CD14-positive monocyte (primary cell): ENCODE measurements around the gene NUS1. TPM values are rescaled to one million over a fixed set of nuclear protein-coding genes. Genes with fewer than 3 reads are reported as not detected.

Experiments
- DNase-seq, 3 donors: peaks; one replicate each; pipeline ENCODE4 v3.0.0-alpha.2; 2011 to 2022
- H2AFZ ChIP-seq: 2 replicates; pipeline ENCODE4 v1.6.0; 2012; ENCODE audit warnings: mild to moderate bottlenecking, low read depth, low read length, inconsistent platforms; ENCODE audit not compliant: insufficient read depth, poor library complexity, severe bottlenecking
- H3K27ac ChIP-seq, 2 donors: 1 replicate in 1 of 2; 2 replicates in 1 of 2; pipeline ENCODE4 v1.5.1; 2012 to 2013; ENCODE audit warnings: low read length in 2 of 2, control low read depth in 1 of 2, inconsistent platforms in 1 of 2, low read depth in 1 of 2, mild to moderate bottlenecking in 1 of 2
- H3K27me3 ChIP-seq, 2 donors: one replicate each; pipeline versions ENCODE4 v1.6.0 to v1.6.1; 2011 to 2013; ENCODE audit warnings: low read length in 2 of 2; ENCODE audit not compliant: control insufficient read depth in 2 of 2, insufficient read depth in 2 of 2
- H3K36me3 ChIP-seq, 2 donors: replicated peaks in 1 of 2; 1 replicate in 1 of 2; 2 replicates in 1 of 2; pipeline versions ENCODE4 v1.5.1 to v1.6.1; 2012 to 2013; ENCODE audit warnings: low read length in 2 of 2, control low read depth in 1 of 2, inconsistent platforms in 1 of 2, mild to moderate bottlenecking in 1 of 2; ENCODE audit not compliant: insufficient read depth in 2 of 2, control insufficient read depth in 1 of 2
- H3K4me1 ChIP-seq, 2 donors: 1 replicate in 1 of 2; 2 replicates in 1 of 2; pipeline versions ENCODE4 v1.5.1 to v1.6.1; 2012 to 2013; ENCODE audit warnings: low read length in 2 of 2, control low read depth in 1 of 2, inconsistent platforms in 1 of 2, mild to moderate bottlenecking in 1 of 2, moderate library complexity in 1 of 2; ENCODE audit not compliant: insufficient read depth in 2 of 2, control insufficient read depth in 1 of 2
- H3K4me2 ChIP-seq: replicated peaks from 2 replicates; pipeline ENCODE3; 2012; ENCODE audit warnings: low read length, moderate library complexity, mild to moderate bottlenecking; ENCODE audit not compliant: poor library complexity, severe bottlenecking; ENCODE audit errors: extremely low read depth
- H3K4me3 ChIP-seq, 3 experiments: fragments of 200-600 bp in 1 of 3; sonication (generic) in 1 of 3; replicated peaks in 1 of 3; 1 replicate in 2 of 3; 2 replicates in 1 of 3; pipeline ENCODE4 v1.5.1; 2011 to 2013; ENCODE audit warnings: low read length in 3 of 3, mild to moderate bottlenecking in 3 of 3, control low read depth in 2 of 3, low read depth in 2 of 3, inconsistent platforms in 1 of 3, moderate library complexity in 1 of 3
- H3K79me2 ChIP-seq: 2 replicates; pipeline ENCODE4 v1.6.0; 2012; ENCODE audit warnings: mild to moderate bottlenecking, control low read depth, inconsistent platforms, low read length, moderate library complexity; ENCODE audit not compliant: insufficient read depth
- H3K9ac ChIP-seq: 2 replicates; pipeline ENCODE4 v1.6.0; 2017; ENCODE audit warnings: low read length, mild to moderate bottlenecking; ENCODE audit not compliant: insufficient read depth, poor library complexity, severe bottlenecking
- H3K9me3 ChIP-seq, 2 donors: replicated peaks in 1 of 2; 1 replicate in 1 of 2; 2 replicates in 1 of 2; pipeline versions ENCODE4 v1.5.1 to v1.6.1; 2012 to 2013; ENCODE audit warnings: low read length in 2 of 2, control low read depth in 1 of 2; ENCODE audit not compliant: control insufficient read depth in 1 of 2, insufficient read depth in 1 of 2
- H4K20me1 ChIP-seq: 2 replicates; pipeline ENCODE4 v1.6.0; 2012; ENCODE audit warnings: mild to moderate bottlenecking, low read length, control low read depth, moderate library complexity; ENCODE audit not compliant: insufficient read depth
- H3K27ac Mint-ChIP-seq, 7 donors: one replicate each; pipeline ENCODE4 v1.8.0; 2020; ENCODE audit warnings: mild to moderate bottlenecking in 7 of 7, mixed read lengths in 7 of 7, moderate library complexity in 6 of 7, inconsistent platforms in 2 of 7
- H3K27me3 Mint-ChIP-seq, 3 donors: one replicate each; pipeline ENCODE4 v1.8.0; 2021 to 2022; ENCODE audit warnings: low read depth in 3 of 3, mild to moderate bottlenecking in 3 of 3, mixed read lengths in 3 of 3, moderate library complexity in 3 of 3, inconsistent platforms in 1 of 3
- H3K36me3 Mint-ChIP-seq, 2 donors: one replicate each; pipeline ENCODE4 v1.8.0; 2020; ENCODE audit warnings: mixed read lengths in 2 of 2, inconsistent platforms in 1 of 2, mild to moderate bottlenecking in 1 of 2
- H3K4me1 Mint-ChIP-seq: one replicate; pipeline ENCODE4 v1.8.0; 2020; ENCODE audit warnings: mild to moderate bottlenecking, mixed read lengths
- H3K4me3 Mint-ChIP-seq, 2 donors: one replicate each; pipeline ENCODE4 v1.8.0; 2020; ENCODE audit warnings: mild to moderate bottlenecking in 2 of 2, mixed read lengths in 2 of 2, moderate library complexity in 1 of 2
- H3K9me3 Mint-ChIP-seq, 7 donors: one replicate each; pipeline ENCODE4 v1.8.0; 2020 to 2022; ENCODE audit warnings: mixed read lengths in 7 of 7, mild to moderate bottlenecking in 6 of 7, moderate library complexity in 6 of 7, inconsistent platforms in 2 of 7
- CTCF ChIP-seq: fragments of 200-600 bp; IDR thresholded peaks from one replicate; pipeline ENCODE4 v1.8.0; 2022; ENCODE audit warnings: antibody characterized with exemption, mild to moderate bottlenecking
- WGBS: methylation state at CpG from one replicate; pipeline ENCODE4 v1.1.5; 2013; ENCODE audit warnings: missing lambda C conversion rate; ENCODE audit not compliant: insufficient coverage; 5-methylcytosine and 5-hydroxymethylcytosine counted together
- intact Hi-C, 2 donors: fragments of 100-400 bp; cut with micrococcal nuclease; formaldehyde crosslinking; loops; one replicate each; pipeline versions ENCODE4 v1.15.0 to v1.15.1; 2023
- polyA plus RNA-seq, 3 donors: library from polyadenylated mRNA; depleted of rRNA in 1 of 3; unstranded in 2 of 3; stranded (reverse) in 1 of 3; fragments of 300-500 nt in 2 of 3; fragments of >200 nt in 1 of 3; fragmentation: Illumina TruSeq in 2 of 3; gene quantifications; 1 replicate in 2 of 3; 2 replicates in 1 of 3; pipeline ENCODE4 v1.2.3, GENCODE V29; 2012 to 2021

Gene NUS1
- polyA plus RNA-seq, 3 donors = 8.7 to 16.8 (median 15.6) TPM

DNA sequence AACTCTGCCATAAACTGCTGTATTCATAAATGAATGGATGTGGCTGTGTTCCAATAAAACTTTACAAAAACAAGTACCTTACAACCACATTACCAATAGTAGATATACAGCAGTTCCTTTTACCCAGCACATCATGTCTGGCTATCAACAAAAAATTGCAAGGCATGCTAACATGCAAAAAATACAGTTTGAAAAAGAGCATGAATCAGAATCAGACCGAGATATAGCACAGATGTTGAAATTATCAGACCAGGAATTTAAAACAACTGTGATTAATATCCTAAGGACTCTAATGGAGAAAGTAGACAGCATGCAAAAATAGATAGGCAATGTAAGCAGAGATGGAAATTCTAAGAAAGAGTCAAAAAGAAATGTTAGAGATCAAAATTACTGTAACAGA, 8.4 kb upstream of the NUS1 start:
- Mint-ChIP-seq H3K27ac (no peak overlapping the region), H3K4me3 (no peak overlapping the region), H3K4me1 (no peaks in the 10 kb centered on the region), H3K9me3 (peaks cover 0 to 3% (median 0%) of the 10 kb centered on the region in 7 donors), H3K36me3 (no peaks in the 10 kb centered on the region), H3K27me3 (no peaks in the 10 kb centered on the region)
- Histone ChIP-seq H3K4me3 (no peak overlapping the region), H3K9me3 (no peaks in the 10 kb centered on the region), H3K79me2 (no peaks in the 10 kb centered on the region), H3K4me2 (no peak overlapping the region), H3K27ac (no peak overlapping the region), H3K36me3 (no peaks in the 10 kb centered on the region), H3K9ac (no peak overlapping the region), H3K27me3 (no peaks in the 10 kb centered on the region), H3K4me1 (no peaks in the 10 kb centered on the region), H4K20me1 (no peaks in the 10 kb centered on the region), H2AFZ (no peak overlapping the region)
- TF ChIP-seq CTCF = no peak
- no CpG with 5 or more reads among the region's 1 CpG for WGBS
- DNase-seq = no peak
- intact Hi-C loops = no loop called here

DNA sequence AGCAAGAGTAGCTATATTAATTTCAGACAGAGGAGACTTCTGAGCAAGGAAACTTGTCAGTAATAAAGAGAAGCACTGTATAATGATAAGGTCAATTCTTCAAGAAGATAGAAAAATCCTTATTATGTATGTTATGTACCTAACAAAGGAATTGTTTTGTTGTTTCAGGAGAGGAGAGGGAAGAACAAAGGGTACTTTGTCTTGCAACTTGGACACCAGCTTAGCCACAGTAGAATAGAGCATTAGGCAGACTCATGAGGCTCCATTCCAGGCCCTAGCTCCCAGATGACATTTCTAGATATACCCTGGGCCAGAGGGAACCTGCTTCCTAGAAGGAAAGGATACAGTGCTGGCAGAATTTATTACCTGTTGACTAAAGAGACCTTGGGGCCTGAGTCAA, 6.5 kb upstream of the NUS1 start:
- H3K9me3 Mint-ChIP-seq = peaks cover 0 to 3% (median 0%) of the 10 kb centered on the region in 7 donors
- no peak overlapping the region for H3K27ac ChIP-seq
- no peaks in the 10 kb centered on the region for H3K4me1 Mint-ChIP-seq

More for the DNA sequence above, 6.5 kb upstream of the NUS1 start:
- no peaks in the 10 kb centered on the region for H3K36me3 ChIP-seq
- no peaks in the 10 kb centered on the region for H3K27me3 ChIP-seq
- H3K9ac ChIP-seq = no peak overlapping the region
- H3K4me2 ChIP-seq = no peak overlapping the region
- Mint-ChIP-seq H3K27ac (no peak overlapping the region), H3K36me3 (no peaks in the 10 kb centered on the region), H3K27me3 (peaks cover 0 to 3% (median 0%) of the 10 kb centered on the region in 3 donors), H3K4me3 (no peak overlapping the region)
- H4K20me1 ChIP-seq = no peaks in the 10 kb centered on the region
- no peaks in the 10 kb centered on the region for H3K4me1 ChIP-seq
- intact Hi-C loops = no loop called here
- H3K4me3 ChIP-seq = no peak overlapping the region
- no peak for DNase-seq
- no peak for TF ChIP-seq CTCF
- H3K9me3 ChIP-seq = no peaks in the 10 kb centered on the region
- no peak overlapping the region for H2AFZ ChIP-seq
- no peaks in the 10 kb centered on the region for H3K79me2 ChIP-seq
